Measurements from ENCODE around the gene LRPAP1. TPM values are rescaled to one million over a fixed set of nuclear protein-coding genes. Genes with fewer than 3 reads are reported as not detected.

Gene LRPAP1
- total and polyA plus RNA-seq, 2 donors (not counting 1 experiment from before 2014, with no cell fraction given) = 62.9 to 80.5 TPM

- Histone ChIP-seq H3K4me2 (ENCODE audit: extremely low read depth, insufficient read depth, low read length) (no peak overlapping the region), H3K36me3 (ENCODE audit: control insufficient read depth, insufficient read depth, low read length) (no peaks in the 10 kb centered on the region), H3K4me3 (replicated peaks in 1 of 4; ENCODE audit: control extremely low read depth in 1 of 4, insufficient read depth in 1 of 4, low read depth in 3 of 4, low read length in 4 of 4) (no peak overlapping the region), H3K9me3 (ENCODE audit: control insufficient read depth, insufficient read depth, low read depth, low read length) (no peaks in the 10 kb centered on the region), H3K27me3 (ENCODE audit: control insufficient read depth, insufficient read depth, low read length) (no peaks in the 10 kb centered on the region), H3K9ac (ENCODE audit: insufficient read depth, low read length) (no peak overlapping the region), H2AFZ (ENCODE audit: low read length) (no peak overlapping the region), H3K27ac (ENCODE audit: insufficient read depth, low read length) (no peak overlapping the region), H3K79me2 (ENCODE audit: control insufficient read depth, insufficient read depth, low read length) (no peaks in the 10 kb centered on the region), H3K4me1 (ENCODE audit: control insufficient read depth, extremely low read depth, insufficient read depth, low read length) (no peaks in the 10 kb centered on the region), H4K20me1 (ENCODE audit: control insufficient read depth, extremely low read depth, insufficient read depth, low read length) (no peaks in the 10 kb centered on the region)
- TF ChIP-seq EZH2 (IDR thresholded peaks at IDR 0.05; ENCODE audit: low read length, missing control alignments) (no peak), CTCF (conservative IDR thresholded peaks at IDR 0.05 in 1 of 2, IDR thresholded peaks at IDR 0.05 in 1 of 2; ENCODE audit: low read depth in 1 of 2, low read length in 2 of 2) (no peak)
- no peak for DNase-seq (ENCODE audit: low read depth in 2 of 2)
These were observed 29.0 kb downstream of the LRPAP1 start for GRCh38 chr4:3502941-3503936.

- H3K4me2 ChIP-seq (ENCODE audit: extremely low read depth, insufficient read depth, low read length) = no peak overlapping the region
- H3K27me3 ChIP-seq (ENCODE audit: control insufficient read depth, insufficient read depth, low read length) = no peaks in the 10 kb centered on the region
- no peak overlapping the region for H2AFZ ChIP-seq (ENCODE audit: low read length)
- no peak overlapping the region for H3K27ac ChIP-seq (ENCODE audit: insufficient read depth, low read length)
- H3K4me3 ChIP-seq (replicated peaks in 1 of 4; ENCODE audit: control extremely low read depth in 1 of 4, insufficient read depth in 1 of 4, low read depth in 3 of 4, low read length in 4 of 4) = no peak overlapping the region
- DNase-seq (ENCODE audit: low read depth in 2 of 2) = no peak
- H3K9ac ChIP-seq (ENCODE audit: insufficient read depth, low read length) = no peak overlapping the region
- no peaks in the 10 kb centered on the region for H3K36me3 ChIP-seq (ENCODE audit: control insufficient read depth, insufficient read depth, low read length)
- H3K79me2 ChIP-seq (ENCODE audit: control insufficient read depth, insufficient read depth, low read length) = no peaks in the 10 kb centered on the region
- no peaks in the 10 kb centered on the region for H4K20me1 ChIP-seq (ENCODE audit: control insufficient read depth, extremely low read depth, insufficient read depth, low read length)
- H3K9me3 ChIP-seq (ENCODE audit: control insufficient read depth, insufficient read depth, low read depth, low read length) = no peaks in the 10 kb centered on the region
- no peaks in the 10 kb centered on the region for H3K4me1 ChIP-seq (ENCODE audit: control insufficient read depth, extremely low read depth, insufficient read depth, low read length)
- no peak for TF ChIP-seq CTCF (conservative IDR thresholded peaks at IDR 0.05 in 1 of 2, IDR thresholded peaks at IDR 0.05 in 1 of 2; ENCODE audit: low read depth in 1 of 2, low read length in 2 of 2)
These were observed 30.3 kb downstream of the LRPAP1 start for GRCh38 chr4:3501825-3502425.

DNA sequence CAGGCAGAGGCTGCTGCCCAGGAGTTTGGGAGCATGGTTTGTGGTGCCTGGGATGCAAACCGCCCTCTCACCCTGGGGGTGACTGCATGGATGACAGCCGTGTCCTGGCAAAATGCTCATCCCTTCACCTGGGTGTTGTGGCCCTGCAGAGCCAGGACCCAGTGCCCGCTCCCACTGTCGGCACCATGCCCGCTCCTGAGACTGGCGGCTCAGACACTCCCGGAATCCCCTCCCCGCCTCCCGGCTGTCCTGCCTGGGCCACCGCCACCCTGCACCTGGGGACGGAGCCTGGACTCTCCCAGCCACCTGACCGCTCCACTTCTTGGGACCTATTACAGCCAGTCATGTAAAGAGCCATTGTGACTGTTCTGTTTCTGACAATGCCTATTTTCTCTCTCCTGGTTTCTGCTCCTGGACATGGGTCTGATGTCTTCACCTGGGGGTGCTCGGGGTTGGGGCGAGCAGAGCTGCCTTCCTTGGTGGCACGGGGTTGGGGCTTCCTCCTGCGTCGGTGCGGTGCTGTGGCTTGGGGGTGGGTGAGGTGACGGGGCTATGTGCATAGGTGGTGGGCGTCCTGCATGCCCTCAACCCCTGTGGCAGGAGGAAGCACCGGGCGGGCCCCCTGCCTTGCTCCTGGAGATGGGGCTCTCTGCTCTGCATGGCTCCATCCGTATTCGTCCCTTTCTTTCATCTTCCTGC, 30.9 kb downstream of the LRPAP1 start:
- TF ChIP-seq CTCF (conservative IDR thresholded peaks at IDR 0.05 in 1 of 2, IDR thresholded peaks at IDR 0.05 in 1 of 2; ENCODE audit: low read depth in 1 of 2, low read length in 2 of 2) = no peak
- no peak for TF ChIP-seq EZH2 (IDR thresholded peaks at IDR 0.05; ENCODE audit: low read length, missing control alignments)
- H3K27ac ChIP-seq (ENCODE audit: insufficient read depth, low read length) = no peak overlapping the region
- H3K27me3 ChIP-seq (ENCODE audit: control insufficient read depth, insufficient read depth, low read length) = no peaks in the 10 kb centered on the region
- no peak overlapping the region for H3K4me3 ChIP-seq (replicated peaks in 1 of 4; ENCODE audit: control extremely low read depth in 1 of 4, insufficient read depth in 1 of 4, low read depth in 3 of 4, low read length in 4 of 4)
- no peak overlapping the region for H3K9ac ChIP-seq (ENCODE audit: insufficient read depth, low read length)
- no peaks in the 10 kb centered on the region for H4K20me1 ChIP-seq (ENCODE audit: control insufficient read depth, extremely low read depth, insufficient read depth, low read length)
- H2AFZ ChIP-seq (ENCODE audit: low read length) = no peak overlapping the region
- no peaks in the 10 kb centered on the region for H3K9me3 ChIP-seq (ENCODE audit: control insufficient read depth, insufficient read depth, low read depth, low read length)
- DNase-seq (ENCODE audit: low read depth in 2 of 2) = no peak
- no peaks in the 10 kb centered on the region for H3K79me2 ChIP-seq (ENCODE audit: control insufficient read depth, insufficient read depth, low read length)
- H3K36me3 ChIP-seq (ENCODE audit: control insufficient read depth, insufficient read depth, low read length) = no peaks in the 10 kb centered on the region
- H3K4me1 ChIP-seq (ENCODE audit: control insufficient read depth, extremely low read depth, insufficient read depth, low read length) = no peaks in the 10 kb centered on the region
- H3K4me2 ChIP-seq (ENCODE audit: extremely low read depth, insufficient read depth, low read length) = no peak overlapping the region

Measured in fibroblast of lung (primary cell).